ENCODE data around the gene HVCN1. TPM values are rescaled to one million over a fixed set of nuclear protein-coding genes. Genes with fewer than 3 reads are reported as not detected.
"Not testable (repeated sequence)": the region's sequence is repeated elsewhere in the genome, so short reads cannot be mapped to it uniquely, and the experiment has no call there.

The HVCN1 gene
- polyA plus RNA-seq, 1 experiment, result 3.9 TPM

DNA sequence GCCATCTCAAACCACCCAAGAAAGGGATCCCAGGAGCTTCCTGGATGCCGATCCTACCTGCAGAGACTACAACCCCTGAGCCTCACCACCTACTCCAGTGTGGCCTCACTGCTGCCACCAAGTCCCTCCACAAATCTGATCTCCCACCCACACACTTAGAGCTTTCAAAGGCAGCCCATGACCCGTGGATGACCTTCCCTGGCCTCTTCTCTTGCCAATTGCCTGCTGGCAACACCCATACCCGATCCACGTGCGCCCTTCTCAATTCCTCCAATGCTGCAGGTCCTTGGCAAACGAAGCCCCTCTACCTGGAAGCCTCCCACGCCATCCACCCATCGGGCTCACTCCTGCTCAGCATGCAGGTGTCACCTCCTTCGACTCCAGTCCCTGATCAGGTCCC, 30.7 kb downstream of the HVCN1 start:
- CTCF ChIA-PET, result interaction anchor here (1.0 kb wide), 1 partner anchor 9 kb away, joined by 3 read pairs; no protein-coding TSS in a partner anchor
- POLR2A ChIA-PET, result no interaction called here
- TF ChIP-seq, protein P1, sequence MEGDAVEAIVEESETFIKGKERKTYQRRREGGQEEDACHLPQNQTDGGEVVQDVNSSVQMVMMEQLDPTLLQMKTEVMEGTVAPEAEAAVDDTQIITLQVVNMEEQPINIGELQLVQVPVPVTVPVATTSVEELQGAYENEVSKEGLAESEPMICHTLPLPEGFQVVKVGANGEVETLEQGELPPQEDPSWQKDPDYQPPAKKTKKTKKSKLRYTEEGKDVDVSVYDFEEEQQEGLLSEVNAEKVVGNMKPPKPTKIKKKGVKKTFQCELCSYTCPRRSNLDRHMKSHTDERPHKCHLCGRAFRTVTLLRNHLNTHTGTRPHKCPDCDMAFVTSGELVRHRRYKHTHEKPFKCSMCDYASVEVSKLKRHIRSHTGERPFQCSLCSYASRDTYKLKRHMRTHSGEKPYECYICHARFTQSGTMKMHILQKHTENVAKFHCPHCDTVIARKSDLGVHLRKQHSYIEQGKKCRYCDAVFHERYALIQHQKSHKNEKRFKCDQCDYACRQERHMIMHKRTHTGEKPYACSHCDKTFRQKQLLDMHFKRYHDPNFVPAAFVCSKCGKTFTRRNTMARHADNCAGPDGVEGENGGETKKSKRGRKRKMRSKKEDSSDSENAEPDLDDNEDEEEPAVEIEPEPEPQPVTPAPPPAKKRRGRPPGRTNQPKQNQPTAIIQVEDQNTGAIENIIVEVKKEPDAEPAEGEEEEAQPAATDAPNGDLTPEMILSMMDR (IDR thresholded peaks at IDR 0.05; ENCODE audit: insufficient read depth, low read depth, low read length), result no peak
- no peak overlapping the region for H3K4me3 ChIP-seq (ENCODE audit: low read depth, low read length)
- H3K27me3 ChIP-seq (ENCODE audit: control insufficient read depth, insufficient read depth, low read length), result no peaks in the 10 kb centered on the region
- H3K36me3 ChIP-seq (ENCODE audit: control insufficient read depth, insufficient read depth, low read length), result no peaks in the 10 kb centered on the region
- no peak for DNase-seq (ENCODE audit: low read depth)

DNA sequence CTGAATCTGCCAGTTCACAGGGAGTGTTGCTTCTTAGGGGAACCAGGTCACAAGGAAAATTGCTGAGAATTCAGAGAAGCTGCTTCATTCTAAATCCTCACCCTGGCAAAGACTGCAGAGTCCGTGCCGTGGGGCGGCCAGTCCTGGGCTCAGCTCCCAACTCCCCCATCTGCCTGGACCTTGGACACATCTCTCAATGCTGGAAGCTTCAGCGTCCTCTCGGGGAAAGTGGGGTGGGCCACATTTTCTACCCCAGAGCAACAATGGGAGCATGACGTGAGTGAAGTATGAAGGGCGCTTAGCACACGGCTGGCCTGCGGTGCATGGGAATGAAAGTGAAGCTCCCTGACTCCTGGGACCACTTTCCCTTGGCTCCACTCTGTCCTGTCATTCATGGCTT, 31.2 kb downstream of the HVCN1 start:
- H3K27me3 ChIP-seq (ENCODE audit: control insufficient read depth, insufficient read depth, low read length), result no peaks in the 10 kb centered on the region
- TF ChIP-seq, protein P1 (IDR thresholded peaks at IDR 0.05; ENCODE audit: insufficient read depth, low read depth, low read length), result no peak
- CTCF ChIA-PET, result interaction anchor here (1.0 kb wide), 1 partner anchor 9 kb away, joined by 3 read pairs; no protein-coding TSS in a partner anchor
- no peaks in the 10 kb centered on the region for H3K36me3 ChIP-seq (ENCODE audit: control insufficient read depth, insufficient read depth, low read length)
- POLR2A ChIA-PET, result no interaction called here
- DNase-seq (ENCODE audit: low read depth), result no peak
- H3K4me3 ChIP-seq (ENCODE audit: low read depth, low read length), result no peak overlapping the region

DNA sequence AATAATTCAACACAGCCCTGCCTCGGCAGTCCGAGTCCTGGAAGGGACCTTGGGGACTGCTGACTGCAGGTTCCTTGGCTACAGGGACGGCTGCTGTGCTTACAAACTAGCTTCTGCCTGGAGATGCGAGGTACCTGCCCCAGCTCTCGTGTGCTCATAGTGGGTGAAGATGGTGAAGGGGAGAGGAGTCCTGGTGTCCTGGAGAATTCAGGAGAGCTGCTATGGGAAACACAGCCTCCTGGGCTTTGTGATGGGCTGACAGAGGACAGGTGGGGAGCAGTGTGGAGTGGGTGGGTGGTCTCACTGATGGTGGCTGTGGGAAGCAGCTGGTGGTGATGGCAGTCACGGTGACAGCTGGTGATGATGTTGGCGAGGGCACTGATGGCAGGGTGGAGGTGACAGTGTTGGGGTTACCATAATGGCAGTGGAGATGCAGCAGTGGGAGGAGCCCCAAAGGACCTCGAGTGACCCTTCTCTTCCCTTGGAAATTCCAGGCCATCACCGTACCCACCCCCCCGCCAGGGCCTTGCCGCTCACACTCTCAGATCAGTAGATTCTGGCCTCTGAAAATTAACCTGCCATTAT, 32.8 kb downstream of the HVCN1 start:
- ChIA-PET CTCF (no interaction called here), POLR2A (no interaction called here)
- H3K4me3 ChIP-seq (ENCODE audit: low read depth, low read length), result no peak overlapping the region
- H3K27me3 ChIP-seq (ENCODE audit: control insufficient read depth, insufficient read depth, low read length), result no peaks in the 10 kb centered on the region
- no peaks in the 10 kb centered on the region for H3K36me3 ChIP-seq (ENCODE audit: control insufficient read depth, insufficient read depth, low read length)
- DNase-seq (ENCODE audit: low read depth), result no peak
- TF ChIP-seq, protein P1 (IDR thresholded peaks at IDR 0.05; ENCODE audit: insufficient read depth, low read depth, low read length), result no peak

DNA sequence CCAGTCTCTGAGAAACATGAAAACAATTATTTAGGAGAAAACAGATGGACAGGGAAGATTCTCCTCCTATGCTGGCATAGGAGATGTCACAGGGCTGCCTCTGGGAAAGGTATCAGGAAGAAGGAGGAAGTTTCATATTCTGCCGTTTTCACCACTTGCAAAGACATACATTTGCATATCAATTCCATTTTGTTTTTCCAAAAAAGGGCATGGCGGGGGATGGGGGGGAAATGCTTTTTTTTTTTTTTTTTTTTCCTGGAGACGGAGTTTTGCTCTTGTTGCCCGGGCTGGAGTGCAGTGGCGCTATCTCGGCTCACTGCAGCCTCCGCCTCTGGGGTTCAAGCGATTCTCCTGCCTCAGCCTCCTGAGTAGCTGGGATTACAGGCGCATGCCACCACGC, 34.7 kb downstream of the HVCN1 start:
- H3K27me3 ChIP-seq (ENCODE audit: control insufficient read depth, insufficient read depth, low read length); H3K4me3 ChIP-seq (ENCODE audit: low read depth, low read length); H3K36me3 ChIP-seq (ENCODE audit: control insufficient read depth, insufficient read depth, low read length); POLR2A ChIA-PET; CTCF ChIA-PET; DNase-seq (ENCODE audit: low read depth): not testable (repeated sequence)

DNA sequence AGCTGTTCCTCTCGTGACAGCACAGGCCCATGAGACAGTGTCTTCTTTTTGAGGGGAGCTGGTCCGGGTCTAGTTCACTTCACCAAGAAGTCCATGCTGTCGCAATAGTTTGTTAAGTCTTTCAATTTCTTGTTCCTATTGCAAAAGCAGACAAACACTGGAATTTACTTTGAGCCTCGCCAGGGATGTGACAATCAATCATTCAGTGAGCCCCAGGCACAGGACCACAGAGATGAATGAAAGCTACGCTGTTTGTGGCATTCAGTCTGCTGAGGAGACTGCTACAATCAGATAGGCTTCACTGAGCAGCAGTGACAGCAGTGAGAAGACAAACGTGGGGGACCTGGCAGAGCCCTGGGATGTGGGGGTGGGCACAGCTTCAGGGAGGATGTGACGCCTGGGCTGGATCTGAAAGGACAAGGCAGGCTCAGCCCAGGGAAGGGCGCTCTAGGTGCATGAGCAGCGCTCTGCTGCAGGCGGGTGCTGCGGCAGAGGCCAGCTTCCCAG, 39.5 kb downstream of the HVCN1 start:
- DNase-seq (ENCODE audit: low read depth), result no peak
- Histone ChIP-seq H3K36me3 (ENCODE audit: control insufficient read depth, insufficient read depth, low read length) (peaks cover 4% of the 10 kb centered on the region), H3K27me3 (ENCODE audit: control insufficient read depth, insufficient read depth, low read length) (no peaks in the 10 kb centered on the region), H3K4me3 (ENCODE audit: low read depth, low read length) (no peak overlapping the region)
- POLR2A ChIA-PET, result no interaction called here
- TF ChIP-seq, protein P1 (IDR thresholded peaks at IDR 0.05; ENCODE audit: insufficient read depth, low read depth, low read length), result no peak
- CTCF ChIA-PET, result interaction anchor here (0.9 to 1.2 kb wide), 3 partner anchors 7 to 245 kb away, joined by 3 read pairs; no protein-coding TSS in a partner anchor

DNA sequence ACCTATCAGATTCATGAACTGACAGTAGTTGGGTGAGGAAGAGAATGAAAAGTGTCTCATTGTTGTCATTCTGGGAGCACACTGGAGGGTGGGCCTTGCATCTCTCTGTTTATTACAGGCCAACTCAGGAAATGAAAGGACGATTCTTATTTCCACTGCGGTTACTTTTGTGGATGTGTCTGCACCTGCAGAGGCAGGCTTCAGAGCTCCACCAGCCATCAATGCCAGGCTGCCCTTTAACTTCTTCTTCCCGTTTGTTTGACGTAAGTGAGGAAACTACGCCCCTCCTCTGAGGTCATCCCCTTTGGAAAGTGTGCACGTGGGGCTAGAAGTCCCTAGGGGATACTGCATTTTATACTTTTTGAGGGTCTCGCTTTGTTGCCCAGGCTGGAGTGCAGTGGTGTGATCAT, 41.3 kb downstream of the HVCN1 start:
- CTCF ChIA-PET, result no interaction called here
- DNase-seq (ENCODE audit: low read depth), result no peak
- Histone ChIP-seq H3K4me3 (ENCODE audit: low read depth, low read length) (no peak overlapping the region), H3K36me3 (ENCODE audit: control insufficient read depth, insufficient read depth, low read length) (peaks cover 4% of the 10 kb centered on the region), H3K27me3 (ENCODE audit: control insufficient read depth, insufficient read depth, low read length) (no peaks in the 10 kb centered on the region)
- TF ChIP-seq, protein P1 (IDR thresholded peaks at IDR 0.05; ENCODE audit: insufficient read depth, low read depth, low read length), result no peak
- POLR2A ChIA-PET, result no interaction called here

Data from BJ (cell line).